Esophagus muscularis mucosa (tissue), 4 donors: ENCODE measurements around the gene IL2RG.

Source experiments
- EP300 ChIP-seq: sonication (generic); formaldehyde crosslinking; IDR thresholded peaks from one replicate; pipeline ENCODE4 v1.6.1; 2017; ENCODE audit warnings: antibody characterized with exemption
- POLR2A ChIP-seq: fragments of 450-650 bp; IDR thresholded peaks from one replicate; pipeline ENCODE4 v1.6.1; 2017; ENCODE audit warnings: antibody characterized with exemption, moderate library complexity, mild to moderate bottlenecking, low read depth
- POLR2AphosphoS5 ChIP-seq, 2 donors: sonication (generic); formaldehyde crosslinking; IDR thresholded peaks; one replicate each; pipeline ENCODE4 v1.6.1; 2017; ENCODE audit warnings: antibody characterized with exemption in 2 of 2
- TF ChIP-seq, protein P1 (sequence below), 3 experiments: fragments of 200-600 bp in 2 of 3; fragments of 450-650 bp in 1 of 3; sonication (generic) in 2 of 3; IDR thresholded peaks; one replicate each; pipeline ENCODE4 v1.5.1; 2017 to 2019; ENCODE audit warnings: antibody characterized with exemption in 3 of 3, mild to moderate bottlenecking in 2 of 3, moderate library complexity in 1 of 3

DNA sequence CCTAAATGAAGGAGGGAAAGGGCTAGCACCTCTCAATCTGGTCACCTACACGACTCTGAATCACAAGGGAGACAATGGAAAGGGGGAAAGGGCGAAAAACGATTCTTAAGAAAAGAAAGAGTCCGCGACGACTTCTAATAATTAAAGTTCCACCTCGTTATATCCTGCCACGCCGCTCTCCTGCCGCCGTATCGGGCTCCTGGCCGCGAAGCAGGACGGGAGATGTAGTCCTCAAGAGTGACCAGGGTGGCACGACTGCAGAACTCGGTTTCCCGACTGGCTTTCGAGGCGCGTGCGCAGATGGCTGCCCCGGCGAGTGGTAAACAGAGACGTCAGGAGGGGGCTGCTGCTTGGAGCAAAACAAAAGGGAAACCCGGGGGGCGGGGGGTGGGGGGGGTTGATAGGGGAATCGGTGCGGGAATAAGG, 15.8 kb downstream of the IL2RG start, which contains the start of gene FOXO4:
- TF ChIP-seq, protein P1, sequence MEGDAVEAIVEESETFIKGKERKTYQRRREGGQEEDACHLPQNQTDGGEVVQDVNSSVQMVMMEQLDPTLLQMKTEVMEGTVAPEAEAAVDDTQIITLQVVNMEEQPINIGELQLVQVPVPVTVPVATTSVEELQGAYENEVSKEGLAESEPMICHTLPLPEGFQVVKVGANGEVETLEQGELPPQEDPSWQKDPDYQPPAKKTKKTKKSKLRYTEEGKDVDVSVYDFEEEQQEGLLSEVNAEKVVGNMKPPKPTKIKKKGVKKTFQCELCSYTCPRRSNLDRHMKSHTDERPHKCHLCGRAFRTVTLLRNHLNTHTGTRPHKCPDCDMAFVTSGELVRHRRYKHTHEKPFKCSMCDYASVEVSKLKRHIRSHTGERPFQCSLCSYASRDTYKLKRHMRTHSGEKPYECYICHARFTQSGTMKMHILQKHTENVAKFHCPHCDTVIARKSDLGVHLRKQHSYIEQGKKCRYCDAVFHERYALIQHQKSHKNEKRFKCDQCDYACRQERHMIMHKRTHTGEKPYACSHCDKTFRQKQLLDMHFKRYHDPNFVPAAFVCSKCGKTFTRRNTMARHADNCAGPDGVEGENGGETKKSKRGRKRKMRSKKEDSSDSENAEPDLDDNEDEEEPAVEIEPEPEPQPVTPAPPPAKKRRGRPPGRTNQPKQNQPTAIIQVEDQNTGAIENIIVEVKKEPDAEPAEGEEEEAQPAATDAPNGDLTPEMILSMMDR (IDR thresholded peaks at IDR 0.05) = no peak
- TF ChIP-seq POLR2AphosphoS5 (IDR thresholded peaks at IDR 0.05) = peak; percentile 63 to 71
- TF ChIP-seq POLR2A = no peak
- no peak for TF ChIP-seq EP300
